Myocyte (in vitro differentiated cells): ENCODE data around the gene NR3C2. TPM values are rescaled to one million over a fixed set of nuclear protein-coding genes. Genes with fewer than 3 reads are reported as not detected.

Experiments used
- DNase-seq: peaks from one replicate; pipeline ENCODE4 v3.0.0-alpha.2; 2012; ENCODE audit warnings: low read depth
- total RNA-seq: library from RNA; depleted of rRNA; stranded (reverse); fragments of >200 nt; gene quantifications from 2 replicates; pipeline ENCODE4 v1.2.3, GENCODE V29; 2014

The NR3C2 gene
- total RNA-seq, 1 donor from 2014 or later: 13.4 TPM

GRCh38 chr4:148265627-148266026 is 176.6 kb downstream of the NR3C2 start:
- DNase-seq: no peak

- no peak for DNase-seq
Measured at GRCh38 chr4:148263802-148264201, 178.4 kb downstream of the NR3C2 start.

- no peak for DNase-seq
Measured at GRCh38 chr4:148263127-148263526, 179.1 kb downstream of the NR3C2 start.

- DNase-seq: no peak
Measured at GRCh38 chr4:148261848-148262247, 180.4 kb downstream of the NR3C2 start.

- DNase-seq: peak; percentile 12
Measured at GRCh38 chr4:148259841-148260240, 182.4 kb downstream of the NR3C2 start.

- no peak for DNase-seq
Measured at GRCh38 chr4:148258535-148258934, 183.7 kb downstream of the NR3C2 start.

- DNase-seq: no peak
Measured at GRCh38 chr4:148255344-148255720, 186.9 kb downstream of the NR3C2 start.

GRCh38 chr4:148254621-148255343 is 187.4 kb downstream of the NR3C2 start:
- no peak for DNase-seq

GRCh38 chr4:148253768-148254167 is 188.4 kb downstream of the NR3C2 start:
- no peak for DNase-seq

GRCh38 chr4:148248824-148249223 is 193.4 kb downstream of the NR3C2 start:
- DNase-seq: no peak

- no peak for DNase-seq
Measured at GRCh38 chr4:148245015-148245414, 197.2 kb downstream of the NR3C2 start.

- no peak for DNase-seq
Measured at GRCh38 chr4:148243837-148244236, 198.4 kb downstream of the NR3C2 start.

GRCh38 chr4:148240241-148240640 is 202.0 kb downstream of the NR3C2 start:
- DNase-seq: no peak

GRCh38 chr4:148239494-148239985 is 202.7 kb downstream of the NR3C2 start:
- peak; percentile 37 for DNase-seq

GRCh38 chr4:148238811-148239493 is 203.3 kb downstream of the NR3C2 start:
- no peak for DNase-seq

GRCh38 chr4:148238086-148238485 is 204.1 kb downstream of the NR3C2 start:
- peak; percentile 32 for DNase-seq

- DNase-seq: no peak
Measured at GRCh38 chr4:148235809-148236208, 206.4 kb downstream of the NR3C2 start.

GRCh38 chr4:148229798-148230197 is 212.4 kb downstream of the NR3C2 start:
- DNase-seq: no peak

- DNase-seq: no peak
Measured at GRCh38 chr4:148229028-148229427, 213.2 kb downstream of the NR3C2 start.

GRCh38 chr4:148227147-148227546 is 215.1 kb downstream of the NR3C2 start:
- DNase-seq: no peak

GRCh38 chr4:148226341-148226740 is 215.9 kb downstream of the NR3C2 start:
- DNase-seq: no peak

GRCh38 chr4:148225639-148226038 is 216.6 kb downstream of the NR3C2 start:
- DNase-seq: no peak

GRCh38 chr4:148224476-148224875 is 217.7 kb downstream of the NR3C2 start:
- DNase-seq: no peak
